ENCODE data around the gene PIH1D2. TPM values are rescaled to one million over a fixed set of nuclear protein-coding genes. Genes with fewer than 3 reads are reported as not detected.

PIH1D2 gene
- total and polyA plus RNA-seq, 9 of the 15 experiments (the other 6 are each of a cell fraction or from before 2014, with no cell fraction given), result 1.5 to 5.4 (median 3.0) TPM

- TF ChIP-seq MYC (IDR thresholded peaks at IDR 0.05; ENCODE audit: low read depth, low read length) (peak; percentile 69; the same call in 1 of the 2 replicates), MYC (CRISPR knock-in tag; IDR thresholded peaks at IDR 0.05; ENCODE audit: borderline replicate concordance, low read depth) (no peak), SPI1 (IDR thresholded peaks at IDR 0.05; ENCODE audit: borderline replicate concordance, low read depth, low read length) (peak; percentile 69; the same call in 1 of the 2 replicates), NR1H2 (CRISPR knock-in tag; IDR thresholded peaks at IDR 0.05) (no peak), MLLT1 (IDR thresholded peaks at IDR 0.05) (peak in 1 of 2 experiments; percentile 12; a peak in 1 of 4 replicates), NCOA6 (IDR thresholded peaks at IDR 0.05) (peak; percentile 50; the same call in 1 of the 2 replicates), SIRT6 (IDR thresholded peaks at IDR 0.05; ENCODE audit: low read depth, low read length) (no peak), BHLHE40 (IDR thresholded peaks at IDR 0.05; ENCODE audit: low read length) (peak; percentile 51; the same call in 1 of the 2 replicates), TAL1 (IDR thresholded peaks at IDR 0.05) (peak; percentile 16), FOXK1 (CRISPR knock-in tag; IDR thresholded peaks at IDR 0.05; ENCODE audit: borderline replicate concordance) (no peak), ZNF436 (CRISPR knock-in tag; IDR thresholded peaks at IDR 0.05) (no peak), HDAC1 (IDR thresholded peaks at IDR 0.05) (0 out of 4 replicates have a peak, but pooled peaks of 1 of the 2 experiments have one; percentile 40), RAD21 (CRISPR knock-in tag; conservative IDR thresholded peaks at IDR 0.05 in 1 of 2, IDR thresholded peaks at IDR 0.05 in 1 of 2) (0 out of 4 replicates have a peak, but pooled peaks of 1 of the 2 experiments have one; percentile 6)
- TF ChIP-seq, protein P1, sequence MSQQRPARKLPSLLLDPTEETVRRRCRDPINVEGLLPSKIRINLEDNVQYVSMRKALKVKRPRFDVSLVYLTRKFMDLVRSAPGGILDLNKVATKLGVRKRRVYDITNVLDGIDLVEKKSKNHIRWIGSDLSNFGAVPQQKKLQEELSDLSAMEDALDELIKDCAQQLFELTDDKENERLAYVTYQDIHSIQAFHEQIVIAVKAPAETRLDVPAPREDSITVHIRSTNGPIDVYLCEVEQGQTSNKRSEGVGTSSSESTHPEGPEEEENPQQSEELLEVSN (IDR thresholded peaks at IDR 0.05; ENCODE audit: borderline replicate concordance in 1 of 2, extremely low read depth in 1 of 2, insufficient read depth in 1 of 2, insufficient read length in 1 of 2, low read depth in 1 of 2, low read length in 1 of 2, poor library complexity in 1 of 2, severe bottlenecking in 1 of 2), result peak in 1 of 2 experiments; percentile 24
Measured at GRCh38 chr11:112024178-112024772, 49.5 kb downstream of the PIH1D2 start (continued).
